ENCODE measurements around the gene CAPN7.

The CAPN7 gene

DNA sequence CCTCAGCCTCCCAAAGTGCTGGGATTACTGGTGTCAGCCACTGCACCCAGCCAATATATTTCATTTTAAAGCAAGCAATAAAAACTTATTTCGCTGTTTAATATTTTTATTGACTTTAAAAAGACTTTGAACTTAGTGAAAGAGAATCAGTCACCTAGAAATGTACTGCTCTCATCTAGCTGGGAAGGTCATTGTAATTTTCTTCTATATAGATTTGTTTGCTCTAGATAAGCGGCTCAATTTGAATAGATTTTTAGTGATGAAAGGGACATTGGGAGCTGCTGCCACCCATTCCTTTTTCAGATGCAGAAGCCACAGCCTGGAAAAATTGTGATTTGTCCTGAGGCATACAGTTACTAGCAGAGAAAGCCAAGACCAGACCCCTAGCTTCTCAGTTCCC lies 40.1 kb downstream of the CAPN7 start:
- no peak for DNase-seq (ENCODE audit: low read depth)

DNA sequence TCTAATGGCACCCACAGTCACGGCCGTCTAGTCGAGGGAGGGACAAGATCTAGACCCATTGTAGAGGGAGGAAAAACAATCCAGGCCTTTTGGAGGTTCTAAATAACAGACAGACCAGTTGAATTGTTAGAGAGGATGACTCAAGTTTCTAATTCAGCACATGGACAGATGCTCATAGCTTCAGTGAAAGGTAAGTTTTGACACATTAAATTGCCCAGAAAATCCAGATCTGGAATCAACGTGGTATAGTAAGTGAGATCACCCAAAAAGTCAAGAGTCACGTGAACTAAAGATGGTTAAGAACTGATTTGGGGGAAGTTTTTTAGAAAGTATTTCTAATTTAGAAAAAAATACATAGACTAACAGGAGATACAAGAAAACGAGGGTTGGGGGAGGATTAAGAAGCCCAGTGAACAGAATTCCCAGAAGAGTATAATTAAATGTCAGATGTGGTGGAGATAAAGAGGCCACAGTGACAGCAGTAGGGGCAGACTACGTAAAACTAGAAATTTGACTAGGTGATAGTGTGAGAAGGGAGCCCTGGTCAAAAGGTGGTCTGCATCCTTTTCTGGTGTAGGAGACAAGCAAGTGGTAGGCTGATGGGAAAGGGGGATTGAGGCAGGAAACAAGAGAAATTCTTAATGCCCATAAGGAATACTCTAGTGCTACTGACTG lies 47.1 kb downstream of the CAPN7 start:
- no peak for DNase-seq (ENCODE audit: low read depth)

DNA sequence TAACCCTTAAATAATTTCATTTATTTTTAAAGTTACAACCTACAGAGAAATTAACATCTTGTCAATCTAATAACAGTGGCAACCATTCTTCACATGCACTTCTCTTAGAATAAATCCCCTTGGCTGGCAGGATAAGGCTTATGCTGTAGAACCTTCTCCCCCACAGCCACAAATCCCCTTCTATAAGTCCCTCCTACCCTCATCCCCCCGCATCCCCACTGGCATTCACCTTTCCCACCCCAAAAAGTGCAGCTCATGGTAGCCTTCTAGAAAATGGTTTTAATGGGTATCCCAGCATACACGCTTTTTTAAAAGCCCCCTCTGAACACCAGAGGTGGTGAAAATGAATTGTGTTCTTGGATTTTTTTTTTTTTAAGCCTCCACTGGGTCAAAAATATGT lies 49.2 kb downstream of the CAPN7 start:
- DNase-seq (ENCODE audit: low read depth): no peak

DNA sequence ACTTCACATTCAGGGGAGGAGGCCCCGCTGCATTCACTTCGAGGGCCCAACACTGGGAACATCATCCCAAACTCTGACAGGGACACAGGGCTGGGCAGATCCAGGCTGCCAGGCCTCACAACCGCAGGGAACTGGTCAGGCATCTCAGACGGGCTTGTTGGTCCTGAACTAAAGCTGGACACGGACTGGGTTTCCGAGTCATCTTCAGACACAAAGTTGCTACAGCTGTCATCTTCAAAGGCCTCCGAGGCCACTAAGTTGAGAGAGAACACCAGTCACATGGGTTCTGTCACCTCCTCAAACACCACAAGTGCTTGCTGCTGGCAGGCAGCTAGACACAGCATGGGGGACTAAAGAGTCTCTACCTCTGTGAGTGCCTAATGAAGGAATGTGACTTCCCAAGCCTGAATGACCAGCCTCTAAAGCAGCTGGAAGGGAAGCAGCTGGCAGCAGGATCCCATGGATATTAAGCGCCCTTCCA lies 50.9 kb downstream of the CAPN7 start:
- DNase-seq (ENCODE audit: low read depth): no peak

DNA sequence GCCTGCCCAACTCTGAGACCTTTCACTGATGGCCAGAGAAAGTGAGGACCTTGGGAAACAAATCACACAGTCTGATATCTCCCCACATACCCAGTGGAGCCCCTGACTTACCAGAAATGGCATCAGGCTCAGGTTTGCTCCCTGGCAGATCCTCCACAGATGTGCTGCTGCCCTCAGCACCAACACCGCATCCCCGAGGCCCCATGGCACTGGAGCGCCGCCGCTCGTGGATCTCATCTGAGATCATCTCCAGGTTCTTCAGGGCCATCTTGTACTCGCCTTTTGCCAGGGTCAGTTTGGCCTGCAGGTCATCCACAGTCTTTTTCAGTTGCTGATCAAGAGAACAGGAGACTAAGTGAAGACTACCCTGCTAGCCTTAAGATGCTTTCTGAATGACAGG lies 52.7 kb downstream of the CAPN7 start:
- DNase-seq (ENCODE audit: low read depth): no peak

DNA sequence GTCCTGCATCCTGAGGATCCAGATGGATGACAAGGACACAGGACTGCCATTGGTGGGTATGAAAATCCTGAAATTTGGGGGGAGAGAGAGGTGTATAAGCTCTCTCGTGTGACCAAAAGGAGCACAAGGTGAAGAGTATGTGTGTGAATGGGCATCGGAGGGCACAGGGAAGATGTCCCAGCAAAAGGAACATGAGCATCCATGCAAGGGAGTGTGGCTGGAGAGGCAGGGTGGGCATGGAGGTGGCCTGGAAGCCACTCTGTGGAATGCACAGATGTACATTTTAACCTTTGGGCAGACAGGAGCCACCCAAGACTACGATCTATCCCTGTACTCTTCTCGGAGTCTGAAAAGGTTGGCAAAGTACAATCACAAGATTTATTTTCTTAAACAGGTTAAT lies 54.5 kb downstream of the CAPN7 start:
- no peak for DNase-seq (ENCODE audit: low read depth)

DNA sequence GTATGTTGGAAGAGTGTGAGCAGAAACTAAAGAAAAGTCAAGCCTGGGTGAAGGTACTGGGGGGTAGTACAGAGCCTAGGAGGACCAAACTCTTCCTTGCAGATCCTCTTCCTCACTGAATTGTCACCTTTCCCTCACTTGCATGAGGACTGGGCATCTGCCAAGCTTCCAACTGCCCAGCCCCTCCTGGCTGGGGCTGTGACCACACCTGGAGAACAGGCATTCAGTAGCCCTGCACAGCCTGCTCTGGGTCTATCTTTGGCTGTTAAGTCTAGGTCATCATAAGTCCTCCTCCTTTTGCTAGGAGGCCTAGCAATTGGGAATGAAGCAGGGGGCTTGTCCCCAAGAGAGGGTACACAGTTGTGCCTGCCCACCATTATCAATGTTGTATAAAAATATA lies 55.2 kb downstream of the CAPN7 start:
- DNase-seq (ENCODE audit: low read depth): no peak

DNA sequence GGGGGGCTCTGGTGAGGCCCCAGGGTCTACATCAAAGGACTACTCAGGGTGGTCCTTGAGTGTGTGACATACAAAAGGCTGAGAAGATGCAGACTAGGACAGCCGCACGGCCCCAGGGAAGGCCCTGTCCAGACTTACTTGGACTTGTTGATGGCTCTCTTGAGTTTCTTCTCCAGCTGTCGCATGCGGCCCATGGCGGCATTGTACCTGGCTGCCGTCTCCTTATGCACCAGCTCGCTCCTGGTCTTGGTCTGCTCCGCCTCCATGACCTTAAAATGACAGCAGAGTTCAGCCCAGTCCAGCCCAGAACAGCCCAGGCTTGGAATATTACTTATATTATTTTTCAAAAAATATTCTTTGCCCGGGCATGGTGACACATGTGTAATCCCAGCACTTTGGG lies 56.0 kb downstream of the CAPN7 start:
- no peak for DNase-seq (ENCODE audit: low read depth)

DNA sequence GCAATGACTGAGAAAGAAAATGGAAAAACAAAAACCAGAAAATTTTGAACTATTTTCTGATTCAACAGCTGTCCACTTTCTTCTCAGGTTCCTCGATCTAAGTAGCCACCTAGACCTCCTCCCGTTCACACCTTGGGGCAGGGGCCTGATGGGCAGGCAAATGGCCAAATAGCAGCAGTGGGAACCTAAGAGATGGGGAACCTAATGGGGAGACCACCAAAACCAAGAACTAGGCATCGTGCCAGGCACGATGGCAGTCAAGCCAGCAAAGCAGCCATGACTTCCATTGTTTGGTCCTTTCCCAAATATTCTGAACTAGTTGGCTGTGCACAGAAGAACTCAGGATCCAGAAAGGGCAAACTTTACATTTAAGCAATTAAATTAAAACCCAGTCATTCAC lies 57.1 kb downstream of the CAPN7 start:
- no peak for DNase-seq (ENCODE audit: low read depth)

DNA sequence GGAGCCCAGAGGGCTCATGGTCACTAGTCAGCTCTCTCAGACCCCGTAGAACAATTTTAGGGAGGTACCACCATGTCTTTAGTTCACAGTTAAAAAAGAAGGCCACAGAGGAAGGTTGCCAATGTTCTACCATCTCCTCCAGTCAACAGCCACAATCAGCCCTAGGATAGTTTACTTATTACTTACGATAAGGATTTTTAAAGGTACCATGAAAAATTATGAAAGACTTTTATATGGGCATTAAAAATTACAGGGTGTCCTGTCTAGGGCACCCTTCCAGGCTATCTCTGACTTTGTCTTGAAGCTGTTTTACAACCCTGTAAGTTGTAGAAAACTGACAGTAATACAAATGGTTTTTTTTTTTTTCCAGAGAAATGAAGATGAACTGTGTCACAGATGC lies 57.9 kb downstream of the CAPN7 start:
- no peak for DNase-seq (ENCODE audit: low read depth)

DNA sequence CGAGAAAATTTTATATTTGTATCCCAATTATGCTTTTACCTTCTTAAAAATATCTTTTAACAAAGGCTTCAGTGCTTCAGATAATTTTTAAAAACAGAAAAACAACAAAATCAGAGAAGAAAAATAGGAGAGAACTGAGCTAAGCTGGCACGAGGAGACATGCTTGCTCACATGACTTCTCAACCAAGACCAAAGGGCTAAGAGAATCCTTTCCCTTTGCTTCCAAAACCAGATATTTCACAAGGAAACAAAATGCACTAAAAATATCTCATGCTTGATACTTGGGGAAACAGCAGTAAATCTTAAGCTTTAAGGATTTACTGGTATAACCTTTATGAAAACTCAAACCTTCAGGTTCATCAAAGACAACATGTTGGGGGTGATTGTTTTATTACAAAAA lies 58.4 kb downstream of the CAPN7 start:
- DNase-seq (ENCODE audit: low read depth): no peak

DNA sequence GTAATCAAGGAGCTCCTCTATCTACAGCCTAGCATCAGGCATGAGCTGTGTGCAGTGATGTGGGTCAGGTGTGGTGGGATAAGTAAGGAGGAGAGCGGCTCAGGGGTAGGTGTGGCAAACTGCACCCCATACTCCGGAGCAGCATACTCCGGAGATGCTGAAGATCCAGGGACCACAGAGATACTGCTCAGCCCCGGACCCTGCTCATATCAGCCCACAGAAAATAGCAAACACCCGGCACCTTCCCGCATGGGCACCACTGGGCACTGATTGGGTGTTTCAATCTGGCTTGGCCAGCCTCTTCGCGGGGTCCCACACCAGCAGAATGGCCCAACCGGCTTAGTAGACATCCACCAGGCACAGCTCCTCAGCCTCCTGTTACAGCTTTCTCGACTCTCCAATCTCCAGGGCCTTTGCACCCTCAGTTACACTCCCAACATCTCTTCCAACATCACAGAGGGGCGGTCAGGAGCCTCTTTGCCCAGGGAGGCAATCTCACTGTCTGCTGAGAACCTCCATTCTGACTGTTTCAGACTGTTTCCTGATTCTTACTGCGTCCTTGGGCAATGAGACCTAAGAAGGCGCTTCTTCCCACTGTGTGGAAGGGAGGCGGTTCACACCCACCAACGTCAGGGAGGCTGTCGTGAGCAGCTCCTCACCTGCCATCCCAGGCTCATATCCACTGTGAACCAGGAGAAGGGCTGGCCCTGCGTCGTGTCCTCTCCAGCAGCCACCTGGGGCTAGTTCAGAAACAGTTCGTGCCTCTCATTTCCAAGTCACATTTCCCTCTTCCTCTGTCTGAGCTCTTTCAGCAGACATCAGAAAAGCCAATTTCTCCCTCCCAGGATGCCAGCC lies 59.8 kb downstream of the CAPN7 start:
- no peak for DNase-seq (ENCODE audit: low read depth)

DNA sequence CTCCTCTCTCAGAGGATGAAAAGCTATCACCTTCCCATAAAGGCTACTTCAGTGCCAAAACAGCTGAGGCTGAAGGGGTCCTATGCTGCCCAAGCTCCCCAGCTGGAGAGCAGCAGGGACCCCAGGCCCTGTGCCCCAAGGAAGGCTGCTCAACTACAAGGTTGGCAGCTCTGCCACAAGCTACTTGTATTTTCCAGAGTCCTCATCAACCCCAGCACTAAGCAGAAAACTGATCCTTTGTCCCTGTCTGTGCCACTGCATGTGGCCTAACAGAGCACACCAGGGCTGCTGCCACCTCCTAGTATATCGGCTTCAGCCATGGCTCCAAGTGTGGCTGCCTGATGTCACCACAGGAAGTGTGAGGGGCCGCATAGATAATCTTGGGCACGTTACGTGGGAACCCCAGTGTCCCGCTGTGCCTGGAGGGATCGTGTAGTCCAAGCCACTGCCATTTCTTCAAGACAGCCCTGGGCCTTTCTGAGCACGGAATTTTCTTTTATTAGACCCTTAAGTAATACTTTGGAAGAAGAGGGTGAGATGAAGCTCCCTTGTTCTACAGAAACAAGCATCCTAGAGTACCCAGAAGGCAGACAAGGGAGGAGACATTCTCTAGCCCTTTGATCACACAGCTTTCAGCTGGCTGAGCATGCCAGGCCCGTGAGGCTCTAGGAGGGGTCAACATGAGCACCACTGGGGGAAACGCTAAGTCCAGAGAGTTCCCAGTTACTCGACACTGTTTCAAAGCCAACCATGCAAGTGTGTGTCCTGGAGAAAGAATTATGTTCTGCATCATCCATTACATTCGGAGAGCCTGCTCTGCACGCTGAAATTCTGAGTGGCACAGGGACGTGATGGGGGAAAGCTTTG lies 60.7 kb downstream of the CAPN7 start:
- no peak for DNase-seq (ENCODE audit: low read depth)

DNA sequence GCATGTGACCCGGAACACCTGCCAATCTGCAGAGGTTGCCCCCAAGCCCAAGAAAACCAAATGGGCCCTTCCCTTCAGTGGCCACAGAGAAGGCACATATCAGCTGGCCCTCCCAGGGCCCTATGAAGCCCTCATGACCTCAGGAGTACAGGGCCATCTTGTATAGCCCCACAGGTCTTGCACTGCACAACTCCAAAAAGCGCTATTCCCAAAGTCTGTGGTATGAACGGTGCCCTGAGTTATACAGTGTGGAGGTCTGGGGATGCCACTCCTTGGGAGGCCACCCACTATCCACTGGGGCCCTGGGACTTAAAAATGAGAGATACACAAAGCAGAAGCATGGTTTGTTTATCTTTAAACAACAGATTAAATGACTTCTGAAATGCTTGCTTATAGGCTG lies 61.5 kb downstream of the CAPN7 start:
- no peak for DNase-seq (ENCODE audit: low read depth)

DNA sequence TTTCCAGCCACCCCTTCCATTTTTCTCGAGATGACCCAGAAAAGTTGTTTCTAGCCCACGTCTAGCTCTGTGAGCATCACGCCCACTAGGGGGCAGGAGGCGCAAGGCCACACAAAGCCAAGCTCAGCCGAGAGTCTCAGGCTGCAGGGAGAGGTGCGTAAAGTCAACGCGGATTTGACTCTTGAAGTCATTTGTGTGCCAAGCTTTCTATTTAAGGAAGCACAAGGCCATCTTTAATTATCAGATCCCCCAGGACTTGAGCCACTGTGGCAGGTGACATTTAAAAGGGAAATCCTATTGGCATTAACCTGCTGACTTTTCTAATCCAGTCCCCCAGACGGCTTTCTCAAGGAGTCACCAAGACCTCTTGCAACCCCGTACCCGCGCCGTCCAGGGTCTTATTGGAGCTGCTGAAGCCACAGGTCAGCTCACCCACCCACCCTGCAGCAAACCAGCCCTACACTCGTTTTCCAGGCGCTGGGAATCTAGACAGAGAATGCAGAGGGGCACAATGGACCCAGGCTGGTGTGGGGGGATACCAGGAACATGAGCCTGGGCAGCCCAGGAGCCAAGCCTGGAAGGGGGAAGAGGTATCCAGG lies 62.1 kb downstream of the CAPN7 start:
- peak; percentile 83 for DNase-seq (ENCODE audit: low read depth)

DNA sequence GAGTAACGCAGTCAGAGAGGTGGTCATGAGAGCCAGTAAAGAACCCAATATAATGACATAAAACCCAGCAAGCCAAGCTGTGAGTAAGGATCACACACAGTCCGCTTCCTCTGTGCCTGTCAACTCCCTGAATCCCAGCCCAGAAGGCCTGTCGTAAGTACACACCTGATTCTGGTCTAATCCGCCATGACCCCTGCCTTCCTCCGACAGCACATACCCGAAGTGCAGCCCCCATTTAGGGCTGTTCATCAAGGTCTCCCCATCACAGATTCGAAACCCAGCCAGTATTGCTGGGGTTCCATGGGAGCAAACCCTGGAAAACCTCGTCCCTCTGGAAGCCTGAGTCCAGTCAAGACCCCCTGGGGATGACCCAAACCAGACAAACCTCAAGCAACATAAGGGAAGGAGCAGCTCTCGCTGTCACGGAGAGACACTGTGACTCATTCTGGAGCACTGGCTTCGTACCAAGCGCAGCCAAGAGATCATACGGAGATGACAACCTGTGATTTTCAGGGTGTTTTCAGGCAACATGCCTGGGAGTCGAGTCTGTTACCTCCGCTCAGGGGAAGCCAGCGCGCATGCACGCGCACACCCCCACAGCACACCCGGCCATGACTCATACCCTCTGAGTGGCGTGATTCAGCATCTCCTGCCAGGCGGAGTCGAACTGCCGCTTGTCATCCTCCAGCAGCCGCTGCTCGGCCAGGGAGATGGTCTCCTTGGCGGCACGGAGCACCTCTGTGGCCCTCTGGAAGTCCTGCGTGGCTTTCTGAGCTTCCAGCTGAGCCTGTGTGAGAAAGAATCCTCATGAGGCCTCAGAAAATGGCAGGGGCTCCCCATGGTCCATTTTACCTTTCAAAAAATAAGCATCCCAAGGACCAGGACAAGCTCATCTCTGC lies 63.3 kb downstream of the CAPN7 start:
- DNase-seq (ENCODE audit: low read depth): peak; percentile 98

DNA sequence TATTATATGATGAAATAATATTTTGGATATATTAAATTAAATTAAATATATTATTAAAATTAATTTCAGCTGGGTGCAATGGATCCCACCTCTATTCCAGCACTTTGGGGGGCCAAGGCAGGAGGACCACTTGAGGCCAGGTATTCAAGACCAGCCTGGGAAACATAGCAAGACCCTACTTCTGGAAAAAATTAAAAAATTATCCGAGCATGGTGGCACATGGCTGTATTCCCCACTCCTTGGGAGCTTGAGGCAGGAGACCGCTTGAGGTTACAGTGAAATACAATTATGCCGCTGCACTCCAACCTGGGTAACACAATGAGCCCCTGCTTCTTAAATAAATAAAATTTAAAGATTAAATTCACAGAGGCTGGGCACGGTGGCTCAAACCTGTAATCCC lies 65.0 kb downstream of the CAPN7 start:
- no peak for DNase-seq (ENCODE audit: low read depth)

DNA sequence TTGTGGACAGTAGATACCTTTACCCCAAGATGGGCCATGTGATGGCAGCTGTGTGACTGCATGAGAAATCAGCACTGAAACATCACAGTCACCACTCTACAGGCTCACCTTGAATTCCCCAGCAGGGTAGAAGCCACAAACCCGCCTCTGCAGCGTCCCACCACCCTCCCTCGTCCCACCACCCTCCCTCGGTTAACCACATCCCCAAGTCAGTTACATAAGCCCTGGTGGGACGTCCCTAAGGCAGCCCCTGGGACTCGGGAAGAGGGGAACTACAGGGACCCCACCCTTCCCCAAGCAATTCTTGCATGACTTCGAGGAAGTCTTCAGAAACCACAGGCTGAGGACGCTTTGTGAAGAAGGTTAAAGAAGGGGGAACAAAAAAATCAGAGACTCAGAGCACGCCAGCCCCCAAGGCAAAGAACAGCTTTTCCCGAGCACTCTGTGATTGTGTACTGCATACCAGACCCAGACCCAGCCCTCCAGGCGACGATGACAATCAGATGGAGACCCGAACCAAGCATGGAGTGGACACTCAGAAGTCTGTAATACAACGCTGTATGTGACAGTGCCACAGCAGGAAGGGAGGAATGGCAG lies 65.8 kb downstream of the CAPN7 start:
- no peak for DNase-seq (ENCODE audit: low read depth)

DNA sequence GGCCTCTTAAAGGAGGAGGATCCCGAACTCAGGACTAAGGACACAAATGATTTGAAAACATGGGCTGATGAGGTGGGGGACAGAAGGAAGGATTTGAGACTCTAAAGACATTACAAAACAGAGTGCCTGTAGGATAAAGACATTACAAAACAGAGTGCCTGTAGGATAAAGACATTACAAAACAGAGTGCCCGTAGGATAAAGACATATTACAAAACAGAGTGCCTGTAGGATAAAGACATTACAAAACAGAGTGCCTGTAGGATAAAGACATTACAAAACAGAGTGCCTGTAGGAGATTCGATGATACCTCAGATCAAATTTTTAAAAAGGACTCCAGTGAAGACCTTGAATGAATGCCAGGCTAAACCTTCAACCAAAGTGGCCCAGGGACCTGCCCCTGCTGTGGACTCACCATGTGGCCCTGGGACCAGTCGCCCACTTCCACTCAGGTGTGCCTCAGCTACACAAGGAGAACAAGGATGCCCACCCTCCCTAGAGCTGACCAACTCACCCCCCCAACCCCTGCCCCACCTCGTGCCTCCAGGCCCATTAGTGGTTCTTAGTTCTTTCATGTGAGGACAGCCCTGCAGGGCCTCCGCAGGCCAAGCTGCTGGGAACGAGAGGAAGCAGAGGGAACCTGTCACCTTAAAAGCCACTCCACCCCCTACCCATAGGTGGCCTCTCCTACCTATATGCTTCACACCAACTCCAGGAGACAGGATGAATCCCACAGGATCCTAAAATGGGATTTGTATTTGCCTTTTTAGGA lies 66.6 kb downstream of the CAPN7 start:
- DNase-seq (ENCODE audit: low read depth): peak; percentile 30

DNA sequence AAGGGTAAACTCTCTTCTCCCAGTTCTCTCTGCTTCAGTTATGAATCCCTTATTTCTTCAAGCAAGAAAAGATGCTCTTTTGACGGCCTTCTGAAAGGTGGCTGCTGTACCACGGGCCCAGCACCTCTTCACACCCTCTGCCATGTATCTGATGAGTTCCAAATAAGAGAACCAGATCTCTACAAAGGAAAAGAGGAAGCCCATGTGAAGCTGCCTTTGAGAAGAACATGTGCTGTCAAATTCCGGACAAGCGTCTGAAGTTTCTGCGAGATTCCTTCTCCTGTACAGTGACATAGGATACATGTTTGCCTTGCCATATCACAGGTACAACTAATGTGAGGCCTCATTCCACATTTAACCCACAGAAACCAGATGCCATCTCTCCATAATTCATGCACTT lies 67.2 kb downstream of the CAPN7 start:
- DNase-seq (ENCODE audit: low read depth): no peak
